ENCODE data around the gene SLC35F4.

GRCh38 chr14:57909626-57910025, 43.7 kb upstream of the SLC35F4 start:
- no peak for TF ChIP-seq CTCF (IDR thresholded peaks at IDR 0.05)
- no peak for TF ChIP-seq POLR2A (IDR thresholded peaks at IDR 0.05)

Data from suprapubic skin (tissue), 3 donors.